EH (cell line): ENCODE results near the gene PLD4.
A peak's percentile ranks its signal among the peaks of the same experiment; 100 is the strongest.
"Not testable (repeated sequence)": the region's sequence is repeated elsewhere in the genome, so short reads cannot be mapped to it uniquely, and the experiment has no call there.

Experiments
- DNase-seq: peaks from one replicate; pipeline ENCODE4 v3.0.0-alpha.2; 2015; ENCODE audit warnings: low read depth

The PLD4 gene

GRCh38 chr14:104924421-104925213, at the start of gene PLD4:
Gene PLD4 (plus strand): TSS chr14:104924879. CDS start chr14:104927141, 2,262 bp downstream.
- DNase-seq, result no peak

DNA sequence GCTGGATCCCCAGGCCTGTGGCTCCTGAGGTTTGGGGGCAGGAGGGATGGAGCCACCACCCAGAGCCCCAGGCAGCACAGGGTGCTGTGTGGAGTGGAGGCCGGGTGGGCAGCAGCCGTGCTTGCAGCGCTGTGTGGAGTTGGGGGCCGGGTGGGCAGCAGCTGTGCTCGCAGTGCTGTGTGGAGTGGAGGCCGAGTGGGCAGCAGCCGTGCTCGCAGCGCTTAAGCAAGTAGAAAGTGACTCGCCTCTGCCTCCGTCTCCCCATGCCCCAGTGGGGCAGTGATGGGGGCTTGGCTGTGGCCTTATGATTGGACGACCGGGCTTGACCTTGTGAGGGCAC, 49.3 kb upstream of the PLD4 start:
- no peak for DNase-seq

GRCh38 chr14:104875811-104876210, 48.9 kb upstream of the PLD4 start:
- no peak for DNase-seq

GRCh38 chr14:104876251-104876699, 48.4 kb upstream of the PLD4 start:
- peak; percentile 51 for DNase-seq

DNA sequence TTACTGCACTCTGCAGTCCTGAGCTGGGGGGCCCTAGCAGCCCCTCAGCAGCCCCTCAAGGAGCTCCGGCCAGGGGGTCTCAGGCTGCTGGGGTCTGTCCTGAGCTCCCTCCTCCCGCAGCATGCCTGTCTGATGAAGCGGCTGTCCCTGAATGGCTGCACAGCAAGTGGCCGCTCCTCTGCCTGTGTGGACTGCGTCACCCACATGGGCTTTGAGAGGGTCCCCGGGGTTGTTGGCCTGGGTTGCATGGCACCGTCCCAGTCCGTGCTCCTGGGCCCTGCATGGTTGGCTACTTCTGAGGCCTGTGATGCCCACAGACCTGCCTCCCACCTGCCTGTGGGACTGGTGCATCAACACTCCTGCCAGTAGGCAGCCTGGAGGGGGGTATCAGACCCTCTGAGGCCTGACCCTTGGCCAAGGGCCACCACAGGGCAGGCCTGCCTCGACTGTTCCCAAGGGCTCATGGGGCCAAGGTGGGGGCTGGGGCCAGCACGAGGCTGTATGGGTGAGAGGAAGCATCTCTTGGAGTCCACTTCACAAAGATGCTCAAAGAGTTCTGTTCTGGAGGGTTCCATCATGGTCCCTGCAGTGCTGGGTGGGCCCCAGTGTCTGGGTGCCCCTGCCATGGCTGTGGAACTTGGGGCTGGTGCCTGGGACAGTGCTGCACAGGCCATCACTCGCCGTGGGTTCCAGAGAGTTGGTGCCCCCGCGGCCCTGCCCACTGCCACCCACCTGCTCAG, 47.4 kb upstream of the PLD4 start:
- DNase-seq, result no peak

GRCh38 chr14:104877806-104878550, 46.7 kb upstream of the PLD4 start:
- no peak for DNase-seq

GRCh38 chr14:104878582-104878981, 46.1 kb upstream of the PLD4 start:
- no peak for DNase-seq

DNA sequence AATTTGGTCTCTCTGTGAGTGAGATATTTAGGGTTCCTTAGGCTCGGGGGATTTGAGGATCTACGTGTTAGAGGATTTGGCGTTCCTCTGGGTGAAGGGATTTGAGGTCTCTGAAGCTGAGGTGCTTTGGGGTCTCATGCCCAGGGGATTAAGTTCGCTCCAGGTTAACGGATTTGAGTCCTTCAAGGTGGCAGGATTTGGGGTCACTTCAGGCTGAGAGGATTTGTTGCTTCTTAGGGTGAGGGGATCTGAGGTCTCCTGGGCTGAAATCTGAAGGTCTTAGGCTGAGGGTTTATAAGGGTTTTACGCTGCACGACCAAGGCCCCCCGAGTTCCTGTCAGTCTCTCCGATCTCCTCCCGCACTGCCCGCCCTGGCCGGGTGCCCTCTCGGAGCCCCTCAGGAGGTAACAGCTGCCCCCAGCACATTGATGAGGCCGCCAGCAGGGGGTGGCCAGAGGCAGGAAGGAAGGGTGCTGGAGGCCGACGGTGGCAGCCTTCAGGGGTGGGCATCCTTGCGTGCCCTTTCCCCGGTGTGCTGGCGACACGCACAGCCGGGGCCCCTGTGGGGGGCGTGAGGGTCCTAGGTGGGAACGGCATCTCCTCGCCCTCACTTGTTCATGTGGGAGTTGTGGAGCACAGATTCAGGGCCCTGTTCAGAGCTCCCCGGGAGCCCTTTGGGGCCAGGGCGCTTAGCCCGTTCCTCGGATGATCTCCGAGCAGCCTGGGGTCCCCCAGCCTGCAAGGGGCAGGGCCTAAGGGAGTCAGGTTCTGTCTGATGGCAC, 45.3 kb upstream of the PLD4 start:
- no peak for DNase-seq

DNA sequence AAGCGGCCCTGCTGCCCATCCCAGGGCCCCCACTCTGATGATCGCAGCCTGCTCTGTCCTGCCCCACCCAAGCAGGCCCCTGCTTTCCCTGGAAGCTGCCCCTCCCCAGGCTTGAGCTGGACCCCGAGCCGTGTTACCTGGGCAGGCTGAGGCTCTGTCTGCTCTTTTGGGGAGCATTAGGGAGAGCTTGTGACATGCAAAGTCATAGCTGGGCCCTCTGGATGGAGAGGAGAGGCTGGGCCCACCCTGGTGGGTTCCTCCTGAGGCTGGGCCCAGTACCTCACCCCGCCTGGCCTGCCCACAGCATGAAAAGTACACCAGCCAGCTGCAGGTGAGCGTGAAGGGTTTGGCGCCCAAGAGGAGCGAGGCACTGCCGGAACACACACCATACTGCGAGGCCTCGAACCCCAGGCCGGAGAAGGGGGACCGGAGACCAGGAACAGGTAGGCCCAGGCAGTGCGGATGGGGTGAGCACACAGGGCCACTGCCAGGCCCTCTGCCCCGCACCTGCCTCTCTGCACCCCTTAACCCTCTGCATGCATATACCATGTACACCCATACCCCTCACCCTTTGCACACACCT, 44.6 kb upstream of the PLD4 start:
- no peak for DNase-seq

DNA sequence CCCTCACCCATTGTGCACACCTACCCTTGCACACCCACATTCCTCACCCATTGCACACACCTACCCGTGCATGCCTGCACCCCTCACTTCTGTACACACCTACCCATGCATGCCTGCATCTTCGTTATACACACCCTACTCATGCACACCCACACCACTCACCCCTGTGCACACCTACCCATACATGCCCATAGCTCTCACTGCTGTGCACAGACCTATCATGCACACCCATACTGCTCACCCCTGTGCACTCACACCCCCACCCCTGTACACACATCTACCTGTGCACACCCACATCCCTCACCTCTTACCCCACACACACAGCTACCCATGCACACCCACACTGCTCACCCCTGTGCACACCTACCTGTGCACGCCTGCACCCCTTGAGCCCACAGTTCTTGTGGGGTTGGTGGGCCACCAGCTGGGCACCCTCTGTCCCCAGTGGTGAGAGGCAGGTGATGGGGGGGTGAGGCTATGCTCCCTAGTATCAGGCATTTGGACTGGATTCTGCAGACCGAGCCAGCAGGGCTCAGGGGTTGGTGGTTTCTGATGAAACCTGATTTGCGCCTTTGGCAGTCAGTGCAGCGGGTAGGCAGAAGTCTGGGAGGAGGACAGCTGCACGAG, 44.0 kb upstream of the PLD4 start:
- DNase-seq, result no peak

GRCh38 chr14:104881369-104881979, 43.2 kb upstream of the PLD4 start:
- DNase-seq, result no peak

- DNase-seq, result peak; percentile 15
These were observed 42.2 kb upstream of the PLD4 start for GRCh38 chr14:104882325-104882973.

GRCh38 chr14:104882991-104883660, 41.6 kb upstream of the PLD4 start:
- no peak for DNase-seq

- no peak for DNase-seq
These were observed 40.9 kb upstream of the PLD4 start for GRCh38 chr14:104883681-104884361.

GRCh38 chr14:104884381-104884780, 40.3 kb upstream of the PLD4 start:
- DNase-seq, result not testable (repeated sequence)

DNA sequence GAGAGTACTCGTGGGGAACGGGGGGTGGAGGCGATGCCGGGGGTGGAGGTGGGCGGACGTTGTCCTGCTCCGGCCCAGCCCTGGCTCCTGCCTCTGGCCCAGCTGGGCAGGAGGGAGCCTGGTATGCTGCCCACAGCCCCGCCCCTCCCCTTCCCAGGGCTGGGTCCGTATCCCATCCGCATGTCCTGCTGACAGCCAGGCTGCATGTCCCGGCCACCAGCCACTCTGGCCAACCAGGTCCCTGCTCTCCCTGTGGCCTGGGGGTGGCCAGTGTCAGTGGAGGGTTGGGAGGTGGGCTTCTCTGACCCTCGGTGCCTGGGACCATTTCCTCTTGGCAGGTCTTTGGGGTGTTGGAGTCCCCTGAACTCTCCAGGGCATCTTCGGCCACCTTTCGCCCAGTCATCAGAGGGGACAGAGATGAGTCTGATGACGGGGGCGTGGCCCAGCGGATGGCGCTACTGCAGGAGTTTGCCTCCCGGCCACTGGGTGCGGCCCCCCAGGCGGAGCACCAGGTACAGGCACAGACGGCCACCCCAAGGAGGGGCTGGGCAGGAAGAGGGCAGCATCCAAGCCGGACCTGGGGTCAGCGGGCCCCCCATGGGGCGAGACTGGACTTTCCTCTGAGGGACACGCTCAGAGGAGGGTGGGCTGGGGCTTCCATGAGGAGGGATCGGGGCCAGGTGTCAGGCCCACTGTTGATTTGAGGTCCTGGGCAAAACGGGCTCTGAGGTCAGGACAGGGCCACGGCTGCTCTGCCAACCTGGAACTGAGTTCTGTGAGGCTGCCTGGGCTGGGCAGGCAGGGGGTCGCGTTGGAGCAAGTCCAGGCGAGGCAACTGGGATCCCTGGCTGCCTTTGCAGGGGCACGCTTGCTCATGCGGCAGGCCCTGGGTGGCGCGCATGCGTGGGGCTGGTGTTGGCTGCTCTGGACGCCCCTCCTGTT, 39.4 kb upstream of the PLD4 start:
- no peak for DNase-seq

- DNase-seq, result no peak
These were observed 38.5 kb upstream of the PLD4 start for GRCh38 chr14:104885973-104886689.
